DMS53 (cell line): ENCODE data around the gene ALS2.
"Not testable (repeated sequence)": the region's sequence is repeated elsewhere in the genome, so short reads cannot be mapped to it uniquely, and the experiment has no call there.

ENCODE experiments used
- DNase-seq: peaks from one replicate; lab custom pipeline; 2025; lab: John Stamatoyannopoulos, UW

The ALS2 gene

DNA sequence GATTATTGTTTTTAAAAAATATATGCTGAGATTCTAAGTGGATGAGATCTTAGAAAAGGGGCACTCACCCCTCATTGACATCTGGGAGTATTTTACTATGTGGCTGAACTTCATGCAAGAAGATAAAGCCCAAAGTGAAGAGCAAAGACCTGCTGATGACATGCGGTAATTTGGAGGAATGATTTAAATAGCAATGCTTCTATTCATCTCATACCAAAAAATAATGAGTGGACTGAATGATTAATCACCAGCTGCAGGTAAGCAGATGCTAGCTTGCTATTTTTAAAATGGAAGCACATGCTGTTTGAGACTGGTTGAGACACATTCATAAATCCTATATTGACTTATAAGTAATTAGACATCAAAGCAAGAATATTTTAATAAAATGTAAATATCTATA, 12.9 kb upstream of the ALS2 start:
- no peak for DNase-seq

DNA sequence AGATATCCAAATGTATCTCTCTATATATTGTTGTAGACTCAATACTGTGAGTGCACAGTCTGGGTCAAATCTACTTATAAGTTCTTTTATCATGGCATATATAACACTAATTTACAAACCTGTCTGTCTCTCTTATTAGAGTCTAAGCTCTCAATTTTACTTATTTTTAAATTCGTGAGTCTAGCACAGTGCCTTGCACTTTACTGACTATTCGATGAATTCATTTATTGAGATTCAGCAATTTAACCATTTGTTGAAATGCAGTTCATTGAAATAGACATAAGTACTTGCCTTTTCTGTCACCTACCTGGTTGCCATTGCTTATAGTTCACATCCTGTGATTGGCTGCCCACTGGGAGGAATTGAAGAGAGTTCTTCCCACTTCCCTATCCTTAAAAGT, 10.3 kb upstream of the ALS2 start:
- DNase-seq = no peak

- no peak for DNase-seq
Observed at GRCh38 chr2:201790291-201790690, 9.6 kb upstream of the ALS2 start.

GRCh38 chr2:201789395-201789794, 8.7 kb upstream of the ALS2 start:
- no peak for DNase-seq

DNA sequence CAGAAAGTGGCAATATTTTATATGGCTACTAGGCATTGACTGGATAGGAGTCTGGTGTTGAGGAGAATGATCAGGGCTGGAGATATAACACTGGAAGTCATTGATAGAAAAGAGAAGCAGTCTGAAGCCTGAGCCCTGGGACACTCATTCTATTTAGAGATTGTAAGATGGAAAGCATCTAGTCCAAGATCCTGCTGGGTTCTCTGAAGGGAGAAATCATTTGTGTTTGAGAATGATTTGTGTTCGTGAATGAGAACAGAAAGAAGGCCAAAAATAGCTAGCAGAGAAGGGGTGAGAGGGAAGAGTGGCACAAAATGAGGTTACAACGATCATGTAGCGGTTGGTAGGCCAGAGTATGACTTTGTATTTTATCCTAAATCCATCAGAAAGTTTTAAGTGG, 7.6 kb upstream of the ALS2 start:
- DNase-seq = no peak

- no peak for DNase-seq
Observed at GRCh38 chr2:201786471-201786870, 5.7 kb upstream of the ALS2 start.

GRCh38 chr2:201785135-201785534, 4.4 kb upstream of the ALS2 start:
- no peak for DNase-seq

GRCh38 chr2:201784563-201784962, 3.8 kb upstream of the ALS2 start:
- no peak for DNase-seq

GRCh38 chr2:201781557-201782051, 871 bp upstream of the ALS2 start:
- peak; percentile 82 for DNase-seq

DNA sequence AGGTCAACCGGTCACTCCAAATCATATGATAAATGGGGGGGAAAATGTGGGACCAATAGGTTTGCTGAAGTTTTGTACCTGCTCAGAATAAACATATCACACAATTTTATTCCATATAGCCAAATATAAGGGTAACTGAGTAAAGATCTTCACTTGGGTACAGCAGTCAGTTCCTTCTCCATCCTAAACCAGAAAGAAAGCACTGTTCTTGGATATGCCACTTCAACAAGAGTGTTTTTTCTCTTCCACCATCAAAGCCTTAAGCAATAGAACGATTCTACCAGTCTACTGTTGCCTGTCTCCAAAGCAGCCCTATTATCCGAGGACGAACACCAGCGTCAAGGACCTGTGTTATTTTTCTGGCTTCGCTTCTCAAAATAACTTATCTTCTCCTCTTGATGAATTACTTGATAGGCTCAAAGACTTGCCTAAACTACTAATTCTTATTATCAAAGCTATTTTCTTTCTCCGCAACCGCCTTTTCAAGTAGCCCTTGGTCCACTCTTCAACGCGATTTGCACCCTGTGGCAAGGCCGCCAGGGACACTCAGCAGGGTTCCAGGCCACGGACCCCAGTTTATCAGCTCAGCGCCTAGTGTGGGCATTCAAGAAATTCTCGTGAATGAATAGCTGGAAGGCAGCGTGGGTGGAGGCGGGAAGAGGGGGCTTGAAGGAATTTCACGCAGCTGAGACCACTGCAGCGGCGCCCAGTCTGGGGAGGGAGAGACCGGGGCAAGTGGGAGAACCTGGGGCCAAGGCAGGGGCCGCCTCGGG, 646 bp downstream of the ALS2 start:
- DNase-seq = peak; percentile 85

- no peak for DNase-seq
Observed at GRCh38 chr2:201777869-201778268, 2.9 kb downstream of the ALS2 start.

- no peak for DNase-seq
Observed at GRCh38 chr2:201777043-201777442, 3.7 kb downstream of the ALS2 start.

DNA sequence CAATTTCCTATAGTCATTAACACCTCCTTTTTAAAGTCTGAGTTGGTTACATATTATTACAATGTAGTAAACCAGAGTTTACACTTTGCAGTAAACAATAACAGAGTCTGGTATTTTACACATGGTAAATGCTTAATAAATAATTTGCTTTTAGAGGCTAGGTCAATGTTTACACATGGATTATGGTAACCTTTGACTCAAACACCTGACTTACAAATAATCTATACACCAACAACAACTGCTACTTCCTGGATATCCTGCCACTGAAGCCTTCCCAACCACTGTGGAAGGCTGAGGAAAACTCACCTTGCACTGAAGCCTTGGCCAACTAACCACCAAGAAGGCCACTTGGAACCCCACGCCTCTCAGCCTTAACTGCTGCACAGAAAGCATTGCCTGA, 5.4 kb downstream of the ALS2 start:
- DNase-seq = peak; percentile 83

DNA sequence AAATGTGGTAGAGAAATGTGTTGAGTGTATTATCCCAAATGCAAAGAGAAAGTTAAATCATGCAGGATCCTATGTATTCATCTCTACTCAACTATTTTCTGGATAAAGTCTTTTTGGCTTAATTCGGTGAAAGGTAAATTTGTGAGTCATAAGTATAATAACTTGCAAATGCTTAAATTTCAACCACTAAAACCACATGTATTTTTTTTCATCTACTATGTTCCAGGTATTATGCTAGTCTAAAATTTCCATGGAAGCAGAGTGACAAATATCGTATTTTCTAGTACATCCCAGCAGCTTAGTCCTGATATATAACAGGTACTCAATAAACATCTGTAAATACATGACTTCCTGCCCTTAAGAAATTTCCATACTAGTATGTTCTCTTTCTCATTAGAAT, 6.2 kb downstream of the ALS2 start:
- peak; percentile 20 for DNase-seq

DNA sequence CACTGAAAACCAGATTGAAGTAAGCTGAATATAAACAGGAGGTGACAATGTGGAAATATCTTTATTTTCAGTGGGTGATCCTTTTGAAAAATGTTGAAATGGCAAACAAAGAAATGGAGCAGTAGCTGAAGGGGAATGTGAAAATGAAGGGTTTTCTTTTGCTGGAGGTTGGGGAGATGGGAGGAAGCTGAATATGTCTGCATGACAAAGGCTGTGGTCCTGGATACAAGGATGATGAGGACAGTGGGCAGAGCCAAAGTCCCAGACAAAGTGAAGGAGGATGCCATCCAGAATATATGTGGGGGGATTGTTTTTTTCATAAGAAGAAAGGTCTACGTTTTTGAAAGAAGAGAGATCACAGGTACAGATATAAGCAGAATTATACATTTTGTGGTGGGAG, 6.7 kb downstream of the ALS2 start:
- no peak for DNase-seq

GRCh38 chr2:201769666-201770373, 10.9 kb downstream of the ALS2 start:
- no peak for DNase-seq

DNA sequence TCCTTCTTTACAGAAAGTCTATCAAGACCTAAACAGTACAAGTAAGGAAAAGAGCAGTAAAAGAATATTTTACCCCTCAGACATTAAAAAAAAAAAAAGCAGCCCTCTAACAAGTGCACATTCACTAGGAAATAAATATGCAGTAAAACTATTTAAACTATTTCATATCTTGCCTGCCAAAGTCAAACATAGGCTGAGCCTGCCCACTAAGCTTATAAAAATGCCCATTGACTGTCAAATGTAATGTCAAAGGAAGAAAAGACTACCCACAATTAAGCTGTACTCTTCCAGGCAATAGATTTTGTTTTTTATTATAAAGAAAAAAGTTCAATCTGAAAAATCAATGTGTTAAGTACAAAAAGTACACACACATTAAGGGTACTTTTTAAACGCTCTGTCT, 11.8 kb downstream of the ALS2 start:
- DNase-seq = no peak

DNA sequence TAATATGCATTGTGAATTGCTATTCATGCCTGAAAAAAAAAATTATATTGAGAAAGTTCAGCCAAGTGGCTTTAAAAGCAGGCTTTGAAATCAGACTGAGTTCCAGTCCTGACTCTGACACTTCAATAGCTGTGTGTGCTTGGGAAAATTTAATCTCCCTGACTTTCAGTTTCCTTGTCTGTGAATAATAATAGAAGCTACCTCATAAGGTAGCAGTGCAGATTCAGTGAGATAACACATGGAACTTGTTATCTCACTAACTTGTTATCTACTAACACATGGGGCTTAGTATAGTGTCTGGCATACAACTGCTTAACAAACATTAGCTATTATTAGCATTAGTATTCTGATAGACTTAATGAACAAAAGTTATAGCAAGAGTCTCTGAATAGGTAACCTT, 14.9 kb downstream of the ALS2 start:
- no peak for DNase-seq

DNA sequence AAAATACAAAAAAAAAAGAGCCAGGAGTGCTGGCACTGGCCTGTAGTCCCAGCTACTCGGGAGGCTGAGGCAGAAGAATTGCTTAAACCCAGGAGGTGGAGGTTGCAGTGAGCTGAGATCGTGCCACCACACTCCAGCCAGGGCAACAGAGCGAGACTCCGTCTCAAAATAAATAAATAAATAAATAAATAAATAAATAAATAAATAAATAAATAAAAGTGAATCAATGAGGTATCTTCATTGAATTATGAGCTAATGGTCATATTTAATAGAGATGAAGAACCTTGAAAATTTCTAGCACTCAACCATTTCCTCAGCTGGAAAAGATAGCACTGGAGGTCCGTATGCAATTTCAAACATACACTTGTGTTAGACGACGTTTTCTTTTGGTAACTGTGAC, 16.3 kb downstream of the ALS2 start:
- DNase-seq = not testable (repeated sequence)

DNA sequence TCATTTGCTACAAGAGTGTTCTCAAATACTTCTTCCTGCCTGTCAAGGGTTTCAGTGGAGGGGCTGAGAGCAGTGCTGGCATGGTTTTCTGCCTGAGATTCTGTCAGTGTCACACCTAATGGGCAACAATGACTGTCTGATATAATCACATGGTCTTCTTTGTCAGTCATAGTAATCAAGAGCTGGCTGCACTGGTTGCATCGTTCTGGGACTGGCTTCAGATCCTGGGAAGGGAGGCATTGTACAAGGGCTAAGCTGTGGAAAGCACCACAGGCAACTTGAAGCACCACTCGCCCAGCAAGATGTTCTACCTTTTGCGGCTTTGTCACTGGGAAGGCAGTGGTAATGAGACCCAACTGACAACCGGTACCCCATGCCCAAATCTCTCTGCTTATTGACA, 19.6 kb downstream of the ALS2 start:
- no peak for DNase-seq

DNA sequence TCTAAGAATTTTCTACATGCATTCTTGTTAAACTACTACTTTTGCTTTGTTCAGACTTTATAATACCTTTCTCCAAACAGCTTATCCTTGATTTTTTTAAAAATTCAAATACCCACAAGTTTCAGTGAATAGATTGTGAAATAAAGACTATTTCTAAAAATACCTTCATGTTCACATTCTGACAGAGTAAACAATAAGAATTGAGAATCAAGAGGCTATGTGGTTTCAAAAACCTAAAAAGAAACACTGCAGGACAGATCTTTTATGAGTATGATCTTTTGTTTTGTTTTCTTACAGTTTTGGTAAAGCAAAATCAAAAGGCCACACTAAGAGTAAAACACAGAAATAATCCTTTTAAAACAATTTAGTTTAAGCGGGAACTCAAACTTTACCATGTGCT, 21.2 kb downstream of the ALS2 start:
- no peak for DNase-seq

DNA sequence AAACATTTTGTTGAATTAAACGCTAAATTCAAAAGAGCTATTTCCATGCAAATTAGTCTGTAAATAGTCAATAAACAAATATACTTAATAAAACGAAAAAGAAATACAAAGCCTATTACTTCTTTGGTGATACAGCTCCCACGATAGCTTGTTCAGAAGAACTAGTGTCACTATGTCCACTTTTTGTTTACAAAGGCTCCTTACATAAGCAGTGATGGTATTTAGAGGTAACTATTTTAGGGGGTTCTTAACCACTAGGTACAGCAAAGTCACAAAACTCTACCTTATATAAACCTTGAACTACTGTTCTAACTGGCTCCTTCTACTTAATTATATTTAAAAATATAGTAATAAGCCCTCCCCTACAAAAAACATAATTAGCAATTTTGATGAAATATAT, 21.9 kb downstream of the ALS2 start:
- DNase-seq = no peak

DNA sequence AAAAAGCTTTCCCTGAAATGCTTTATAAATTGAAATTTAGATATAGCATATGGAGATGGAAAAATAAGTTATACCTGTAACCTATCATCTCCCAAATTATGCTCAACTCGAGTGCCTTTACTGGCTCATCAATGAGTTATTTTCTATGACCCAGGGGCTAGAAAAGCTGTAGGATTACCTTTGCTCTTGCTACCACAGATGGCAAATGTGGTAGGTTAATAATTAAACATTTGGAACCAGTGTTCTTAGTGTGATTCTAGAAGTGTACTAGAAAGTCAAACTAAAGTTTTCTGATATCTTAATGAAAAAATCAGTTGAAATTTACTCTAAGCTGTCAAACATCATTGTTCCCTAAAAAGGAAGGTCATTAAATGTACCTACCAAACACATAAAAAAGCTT, 22.5 kb downstream of the ALS2 start:
- DNase-seq = peak; percentile 62
